AG04450 (cell line): ENCODE data around the gene FAM107A. TPM values are rescaled to one million over a fixed set of nuclear protein-coding genes. Genes with fewer than 3 reads are reported as not detected.

Experiments used
- CTCF ChIA-PET: fragments of 300-600, 350-600 bp; formaldehyde crosslinking; extraction: SDS; loops from one replicate; lab custom pipeline; 2022; ENCODE audit warnings: antibody characterized with exemption, inconsistent platforms; lab: Charles Lee
- POLR2A ChIA-PET: fragments of 350-600 bp; formaldehyde crosslinking; extraction: SDS; loops from one replicate; lab custom pipeline; 2021; ENCODE audit warnings: antibody characterized with exemption, inconsistent platforms; lab: Yijun Ruan, JAX
- DNase-seq: peaks from one replicate; pipeline ENCODE4 v3.0.0-alpha.2; 2011; ENCODE audit warnings: low read depth, low spot score
- H3K27ac ChIP-seq: one replicate; pipeline ENCODE4 v1.5.1; 2012; ENCODE audit warnings: low read depth, low read length, control low read depth
- H3K27me3 ChIP-seq: one replicate; pipeline ENCODE4 v1.6.0; 2012; ENCODE audit warnings: low read length; ENCODE audit not compliant: control insufficient read depth, insufficient read depth
- H3K4me3 ChIP-seq: 2 replicates; pipeline ENCODE4 v1.5.1; 2011; ENCODE audit warnings: mild to moderate bottlenecking, low read depth, low read length, control low read depth
- H3K9me3 ChIP-seq: 2 replicates; pipeline ENCODE4 v1.5.1; 2012; ENCODE audit warnings: low read length; ENCODE audit not compliant: control insufficient read depth, insufficient read depth
- CTCF ChIP-seq: IDR thresholded peaks from 2 replicates; pipeline ENCODE4 v1.5.1; 2011; ENCODE audit warnings: low read depth, low read length, control low read depth, inconsistent platforms
- polyA plus RNA-seq: library from polyadenylated mRNA; depleted of rRNA; stranded (reverse); fragments of >200 nt; gene quantifications from 2 replicates; pipeline ENCODE4 v1.2.3, GENCODE V29; 2011

Gene FAM107A
- polyA plus RNA-seq, 1 experiment: 0.02 TPM

- Histone ChIP-seq H3K27me3 (no peaks in the 10 kb centered on the region), H3K4me3 (no peak overlapping the region), H3K9me3 (peaks cover 3% of the 10 kb centered on the region; the same call in 1 of the 2 replicates), H3K27ac (peak overlapping the region; percentile 21)
- no peak for DNase-seq
- TF ChIP-seq CTCF: no peak
- POLR2A ChIA-PET: no interaction called here
- CTCF ChIA-PET: interaction anchor here (0.6 to 10.7 kb wide), 2 partner anchors 65 to 513 kb away, joined by 3 to 322 read pairs; no protein-coding TSS in a partner anchor
Observed at GRCh38 chr3:58564054-58564453, 13.1 kb downstream of the FAM107A start.

GRCh38 chr3:58563386-58564035 is 13.7 kb downstream of the FAM107A start:
- ChIA-PET POLR2A (no interaction called here), CTCF (no interaction called here)
- peaks cover 3% of the 10 kb centered on the region; the same call in 1 of the 2 replicates for H3K9me3 ChIP-seq
- H3K27ac ChIP-seq: no peak overlapping the region
- no peak for DNase-seq
- no peaks in the 10 kb centered on the region for H3K27me3 ChIP-seq
- H3K4me3 ChIP-seq: no peak overlapping the region
- TF ChIP-seq CTCF: no peak

GRCh38 chr3:58562498-58562897 is 14.7 kb downstream of the FAM107A start:
- Histone ChIP-seq H3K27ac (no peak overlapping the region), H3K4me3 (no peak overlapping the region), H3K27me3 (no peaks in the 10 kb centered on the region), H3K9me3 (peaks cover 3% of the 10 kb centered on the region; the same call in 1 of the 2 replicates)
- TF ChIP-seq CTCF: no peak
- POLR2A ChIA-PET: no interaction called here
- CTCF ChIA-PET: no interaction called here
- DNase-seq: no peak

- Histone ChIP-seq H3K9me3 (peaks cover 3% of the 10 kb centered on the region; the same call in 1 of the 2 replicates), H3K4me3 (no peak overlapping the region), H3K27ac (peak overlapping the region; percentile 89), H3K27me3 (no peaks in the 10 kb centered on the region)
- TF ChIP-seq CTCF: peak; percentile 73
- CTCF ChIA-PET: interaction anchor here (0.6 to 8.1 kb wide), 16 partner anchors 8 to 1203 kb away, joined by 3 to 93 read pairs (median 4); no protein-coding TSS in a partner anchor
- DNase-seq: peak; percentile 95
- POLR2A ChIA-PET: interaction anchor here (0.7 to 1.0 kb wide), 8 partner anchors 11 to 1257 kb away, joined by 3 to 6 read pairs (median 3); partner anchors contain the start of gene ACOX2
Observed at GRCh38 chr3:58560771-58561311, 16.4 kb downstream of the FAM107A start.

- ChIA-PET POLR2A (no interaction called here), CTCF (interaction anchor here (1.2 to 8.1 kb wide), 6 partner anchors 9 to 494 kb away, joined by 4 to 93 read pairs (median 6); no protein-coding TSS in a partner anchor)
- H3K27me3 ChIP-seq: no peaks in the 10 kb centered on the region
- no peak overlapping the region for H3K27ac ChIP-seq
- no peak overlapping the region for H3K4me3 ChIP-seq
- peaks cover 3% of the 10 kb centered on the region; the same call in 1 of the 2 replicates for H3K9me3 ChIP-seq
- no peak for DNase-seq
- no peak for TF ChIP-seq CTCF
Observed at GRCh38 chr3:58559586-58559985, 17.6 kb downstream of the FAM107A start.
